K562 (cell line): Measurements from ENCODE around the gene GYPE.
"Not testable (repeated sequence)": the region's sequence is repeated elsewhere in the genome, so short reads cannot be mapped to it uniquely, and the experiment has no call there.

ENCODE experiments used
- DDX20 ChIP-seq: fragments of 450-650 bp; IDR thresholded peaks from 2 replicates; pipeline ENCODE4 v1.6.1; 2016; ENCODE audit warnings: missing genetic modification characterization, low read depth, mild to moderate bottlenecking, missing compliant biosample characterization, moderate library complexity
- JUND ChIP-seq, 2 experiments: IDR thresholded peaks; 2 replicates in 1 of 2; 3 replicates in 1 of 2; pipeline ENCODE4 v1.6.1; 2011; ENCODE audit warnings: borderline replicate concordance in 2 of 2, low read depth in 2 of 2, low read length in 2 of 2, improper control_type of control experiment in 1 of 2, missing biosample characterization in 1 of 2, missing genetic modification characterization in 1 of 2, missing genetic modification reagents in 1 of 2
- POLR2AphosphoS5 ChIP-seq: IDR thresholded peaks from 2 replicates; pipeline ENCODE4 v1.6.1; 2011; ENCODE audit warnings: mild to moderate bottlenecking, low read depth, low read length, moderate library complexity; ENCODE audit not compliant: control insufficient read depth, insufficient read depth
- RBM14 ChIP-seq: fragments of 200-400 bp; formaldehyde crosslinking; IDR thresholded peaks from 2 replicates; pipeline ENCODE4 v1.6.1; 2018; ENCODE audit warnings: low read depth, mild to moderate bottlenecking, low read length, moderate library complexity, borderline replicate concordance; ENCODE audit not compliant: insufficient read depth
- ZNF785 ChIP-seq: fragments of 250-450 bp; sonication (Bioruptor Pico); IDR thresholded peaks from 2 replicates; pipeline ENCODE4 v1.4.0; 2020; ENCODE audit warnings: mild to moderate bottlenecking

DNA sequence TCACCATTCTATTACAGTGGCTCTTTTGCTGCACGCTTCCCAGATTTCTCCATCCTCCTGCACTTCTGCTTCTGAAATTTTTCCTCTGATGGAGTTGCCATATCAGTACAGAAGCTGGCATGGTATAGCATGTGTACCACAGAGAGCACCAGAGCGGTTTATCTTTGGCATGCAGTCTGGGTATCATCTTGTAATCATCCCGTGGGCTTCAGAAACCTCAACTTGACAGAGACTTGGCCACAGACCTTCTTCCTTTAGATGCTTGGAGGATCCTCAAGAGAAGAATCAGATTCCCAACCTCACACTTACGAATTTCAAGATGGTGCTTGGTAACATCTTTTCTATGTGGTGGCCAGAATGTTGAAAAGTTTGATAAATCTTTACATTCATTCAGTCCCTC, 71.2 kb downstream of the GYPE start:
- TF ChIP-seq JUND (IDR thresholded peaks at IDR 0.05; ENCODE audit: borderline replicate concordance, low read depth, low read length); JUND (tag; IDR thresholded peaks at IDR 0.05; ENCODE audit: borderline replicate concordance, low read depth, low read length); ZNF785 (CRISPR knock-in tag); POLR2AphosphoS5; DDX20 (tag); RBM14: not testable (repeated sequence)
